ENCODE data around the gene PPM1H. TPM values are rescaled to one million over a fixed set of nuclear protein-coding genes. Genes with fewer than 3 reads are reported as not detected.

PPM1H gene
- total RNA-seq, 1 donor, result 13.4 TPM

DNA sequence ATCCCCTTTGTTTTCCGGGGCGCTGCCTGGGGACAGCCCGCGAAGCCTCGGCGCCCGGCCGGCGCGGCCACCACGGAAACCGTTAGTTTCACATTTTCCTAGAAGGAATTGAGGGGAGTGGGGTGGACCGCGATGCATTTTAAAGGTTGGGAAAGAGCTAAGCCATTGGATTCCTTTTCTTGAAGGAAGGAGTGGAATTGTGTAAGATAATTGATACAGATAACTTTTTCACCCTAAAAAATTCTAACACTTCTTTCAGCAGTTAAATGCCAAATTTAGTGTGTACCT is 331.2 kb downstream of the PPM1H start:
- peak overlapping the region; percentile 92 for H3K4me2 ChIP-seq (ENCODE audit: insufficient read depth, low read length)
- peak overlapping the region; percentile 98 for H3K27ac ChIP-seq (ENCODE audit: low read depth, low read length)
- peaks cover 70% of the 10 kb centered on the region for H3K79me2 ChIP-seq (ENCODE audit: insufficient read depth, low read length)
- peaks cover 28% of the 10 kb centered on the region for H4K20me1 ChIP-seq (ENCODE audit: insufficient read depth, low read length)
- no peaks in the 10 kb centered on the region for H3K27me3 ChIP-seq (ENCODE audit: insufficient read depth, low read length)
- H2AFZ ChIP-seq (ENCODE audit: low read length), result no peak overlapping the region
- no peaks in the 10 kb centered on the region for H3K9me3 ChIP-seq (ENCODE audit: low read depth, low read length)
- peak; percentile 65 for DNase-seq (ENCODE audit: insufficient read length, low spot score, missing footprints)
- TF ChIP-seq, protein P1, sequence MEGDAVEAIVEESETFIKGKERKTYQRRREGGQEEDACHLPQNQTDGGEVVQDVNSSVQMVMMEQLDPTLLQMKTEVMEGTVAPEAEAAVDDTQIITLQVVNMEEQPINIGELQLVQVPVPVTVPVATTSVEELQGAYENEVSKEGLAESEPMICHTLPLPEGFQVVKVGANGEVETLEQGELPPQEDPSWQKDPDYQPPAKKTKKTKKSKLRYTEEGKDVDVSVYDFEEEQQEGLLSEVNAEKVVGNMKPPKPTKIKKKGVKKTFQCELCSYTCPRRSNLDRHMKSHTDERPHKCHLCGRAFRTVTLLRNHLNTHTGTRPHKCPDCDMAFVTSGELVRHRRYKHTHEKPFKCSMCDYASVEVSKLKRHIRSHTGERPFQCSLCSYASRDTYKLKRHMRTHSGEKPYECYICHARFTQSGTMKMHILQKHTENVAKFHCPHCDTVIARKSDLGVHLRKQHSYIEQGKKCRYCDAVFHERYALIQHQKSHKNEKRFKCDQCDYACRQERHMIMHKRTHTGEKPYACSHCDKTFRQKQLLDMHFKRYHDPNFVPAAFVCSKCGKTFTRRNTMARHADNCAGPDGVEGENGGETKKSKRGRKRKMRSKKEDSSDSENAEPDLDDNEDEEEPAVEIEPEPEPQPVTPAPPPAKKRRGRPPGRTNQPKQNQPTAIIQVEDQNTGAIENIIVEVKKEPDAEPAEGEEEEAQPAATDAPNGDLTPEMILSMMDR (IDR thresholded peaks at IDR 0.05; ENCODE audit: extremely low read depth, low read depth, low read length), result no peak
- peaks cover 19% of the 10 kb centered on the region for H3K36me3 ChIP-seq (ENCODE audit: insufficient read depth, low read length)
- H3K4me1 ChIP-seq (ENCODE audit: insufficient read depth, low read length), result peaks cover 26% of the 10 kb centered on the region
- peak overlapping the region; percentile 90 for H3K4me3 ChIP-seq (ENCODE audit: insufficient read depth, low read length)

DNA sequence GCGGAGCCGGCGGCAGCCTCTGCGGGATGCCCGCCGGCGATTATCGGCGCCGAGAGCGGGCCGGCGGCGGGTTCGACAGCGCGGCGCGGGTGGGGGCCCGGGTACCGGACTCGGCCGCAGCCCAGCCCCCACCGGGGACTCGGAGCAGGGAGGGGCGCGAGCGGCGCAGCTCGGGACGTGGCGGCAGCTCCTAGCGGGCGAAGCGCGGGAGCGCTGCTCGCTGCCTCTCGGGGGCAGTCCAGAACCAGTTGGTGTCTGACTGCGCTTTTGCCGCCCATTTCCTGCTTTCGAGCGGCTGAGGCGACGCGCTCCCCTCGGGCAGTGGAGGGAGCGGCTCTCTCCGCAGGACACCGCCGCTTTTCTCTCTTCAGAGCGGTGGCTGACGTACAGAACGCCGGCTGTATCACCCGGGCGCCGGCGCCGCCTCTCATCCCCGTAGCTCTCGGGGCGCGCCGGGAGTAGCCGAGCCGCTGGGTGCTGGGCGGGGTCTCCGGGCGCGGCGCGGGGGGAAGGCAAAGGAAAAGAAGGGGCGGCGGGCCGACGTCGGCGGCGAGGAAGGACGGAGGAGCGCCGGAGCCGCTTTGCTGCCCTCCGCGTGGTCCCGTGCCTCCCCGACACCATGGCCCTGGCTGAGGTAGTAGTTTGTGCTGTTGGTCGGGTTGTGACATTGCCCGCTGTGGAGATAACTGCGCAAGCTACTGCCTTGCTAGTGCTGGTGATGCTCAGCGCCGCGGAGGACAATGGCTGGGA is 331.7 kb downstream of the PPM1H start:
- peaks cover 26% of the 10 kb centered on the region for H4K20me1 ChIP-seq (ENCODE audit: insufficient read depth, low read length)
- H3K4me2 ChIP-seq (ENCODE audit: insufficient read depth, low read length), result peak overlapping the region; percentile 92
- H3K27ac ChIP-seq (ENCODE audit: low read depth, low read length), result peak overlapping the region; percentile 98
- peaks cover 18% of the 10 kb centered on the region for H3K36me3 ChIP-seq (ENCODE audit: insufficient read depth, low read length)
- H3K9me3 ChIP-seq (ENCODE audit: low read depth, low read length), result no peaks in the 10 kb centered on the region
- H3K27me3 ChIP-seq (ENCODE audit: insufficient read depth, low read length), result no peaks in the 10 kb centered on the region
- H3K4me1 ChIP-seq (ENCODE audit: insufficient read depth, low read length), result peaks cover 26% of the 10 kb centered on the region
- peak overlapping the region; percentile 90 for H3K4me3 ChIP-seq (ENCODE audit: insufficient read depth, low read length)
- H3K79me2 ChIP-seq (ENCODE audit: insufficient read depth, low read length), result peaks cover 68% of the 10 kb centered on the region
- DNase-seq (ENCODE audit: insufficient read length, low spot score, missing footprints), result peak; percentile 94
- peak overlapping the region; percentile 91 for H2AFZ ChIP-seq (ENCODE audit: low read length)
- TF ChIP-seq, protein P1 (IDR thresholded peaks at IDR 0.05; ENCODE audit: extremely low read depth, low read depth, low read length), result peak; percentile 33

DNA sequence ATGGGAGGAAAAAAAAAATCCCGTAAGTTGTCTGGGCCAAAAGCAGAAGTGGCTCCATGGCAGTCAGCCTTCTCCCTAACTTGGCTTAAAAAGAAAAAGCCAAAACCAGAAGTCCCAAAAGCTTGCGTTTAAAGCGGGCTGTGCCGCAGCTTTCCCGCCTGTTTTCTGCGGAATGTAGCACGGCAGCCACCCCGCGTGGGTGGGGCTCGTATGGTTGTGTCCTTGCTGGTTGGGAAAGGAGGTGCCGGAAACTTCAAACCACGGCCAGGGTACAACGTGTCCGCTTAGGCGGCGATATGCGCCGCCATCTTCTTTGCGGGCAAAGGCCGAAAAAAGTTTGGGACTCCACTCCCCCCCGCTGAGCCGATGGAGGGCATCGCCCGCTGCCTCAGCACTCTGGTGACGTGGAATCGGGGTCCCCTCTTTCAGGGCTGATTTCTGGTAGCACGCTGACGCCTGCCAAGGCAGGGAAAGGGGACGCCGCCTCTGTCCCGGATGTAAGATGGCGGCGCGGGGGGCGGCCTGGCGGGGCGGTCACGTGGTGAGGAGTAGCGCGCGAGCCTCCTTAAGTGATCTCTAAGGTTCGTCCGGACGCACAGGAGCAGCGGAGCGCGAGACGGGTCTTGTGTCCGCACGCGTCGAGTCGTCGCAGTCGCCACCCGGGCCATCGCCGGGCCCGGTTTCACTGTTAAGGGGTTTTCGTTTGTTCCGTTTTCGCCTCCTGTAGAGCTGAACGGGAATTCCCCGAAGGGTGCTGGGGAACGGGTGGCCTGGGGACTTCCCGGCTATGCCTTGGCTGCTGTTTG is 332.5 kb downstream of the PPM1H start:
- peak; percentile 92 for DNase-seq (ENCODE audit: insufficient read length, low spot score, missing footprints)
- Histone ChIP-seq H3K27me3 (ENCODE audit: insufficient read depth, low read length) (no peaks in the 10 kb centered on the region), H3K36me3 (ENCODE audit: insufficient read depth, low read length) (peaks cover 12% of the 10 kb centered on the region), H2AFZ (ENCODE audit: low read length) (peak overlapping the region; percentile 91), H3K4me1 (ENCODE audit: insufficient read depth, low read length) (peaks cover 26% of the 10 kb centered on the region), H4K20me1 (ENCODE audit: insufficient read depth, low read length) (peaks cover 22% of the 10 kb centered on the region), H3K27ac (ENCODE audit: low read depth, low read length) (peak overlapping the region; percentile 98), H3K4me3 (ENCODE audit: insufficient read depth, low read length) (peak overlapping the region; percentile 90), H3K4me2 (ENCODE audit: insufficient read depth, low read length) (peak overlapping the region; percentile 92), H3K79me2 (ENCODE audit: insufficient read depth, low read length) (peaks cover 60% of the 10 kb centered on the region), H3K9me3 (ENCODE audit: low read depth, low read length) (no peaks in the 10 kb centered on the region)
- TF ChIP-seq, protein P1 (IDR thresholded peaks at IDR 0.05; ENCODE audit: extremely low read depth, low read depth, low read length), result no peak

DNA sequence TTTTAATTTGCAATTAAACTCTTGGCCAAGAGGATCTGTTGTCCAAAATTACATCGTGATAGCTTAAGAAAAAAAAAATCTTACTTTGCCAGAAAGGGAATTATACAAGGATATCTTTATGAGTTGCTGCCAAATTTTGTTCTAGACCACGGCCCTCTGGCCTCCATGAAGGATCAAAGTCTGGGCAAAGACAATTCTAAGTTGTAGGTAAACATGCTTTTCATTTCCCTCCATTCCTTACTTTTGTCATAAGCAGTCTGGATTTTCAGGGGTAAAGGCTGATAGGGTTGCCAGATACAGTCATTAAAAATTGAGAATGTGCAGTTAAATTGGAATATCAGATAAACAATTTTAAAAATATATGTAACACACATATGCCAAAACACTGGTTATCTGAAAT is 333.2 kb downstream of the PPM1H start:
- DNase-seq (ENCODE audit: insufficient read length, low spot score, missing footprints), result no peak
- H2AFZ ChIP-seq (ENCODE audit: low read length), result no peak overlapping the region
- H3K79me2 ChIP-seq (ENCODE audit: insufficient read depth, low read length), result peaks cover 53% of the 10 kb centered on the region

More for the DNA sequence above, 333.2 kb downstream of the PPM1H start:
- Histone ChIP-seq H3K4me2 (ENCODE audit: insufficient read depth, low read length) (peak overlapping the region; percentile 92), H3K4me3 (ENCODE audit: insufficient read depth, low read length) (peak overlapping the region; percentile 90), H4K20me1 (ENCODE audit: insufficient read depth, low read length) (peaks cover 20% of the 10 kb centered on the region), H3K36me3 (ENCODE audit: insufficient read depth, low read length) (peaks cover 12% of the 10 kb centered on the region), H3K4me1 (ENCODE audit: insufficient read depth, low read length) (peaks cover 25% of the 10 kb centered on the region), H3K27me3 (ENCODE audit: insufficient read depth, low read length) (no peaks in the 10 kb centered on the region), H3K27ac (ENCODE audit: low read depth, low read length) (peak overlapping the region; percentile 98), H3K9me3 (ENCODE audit: low read depth, low read length) (no peaks in the 10 kb centered on the region)
- TF ChIP-seq, protein P1 (IDR thresholded peaks at IDR 0.05; ENCODE audit: extremely low read depth, low read depth, low read length), result no peak

All from osteoblast (primary cell).